Lung (tissue), 12 donors: Measurements from ENCODE around the gene SLC15A1. TPM values are rescaled to one million over a fixed set of nuclear protein-coding genes. Genes with fewer than 3 reads are reported as not detected.
A peak's percentile ranks its signal among the peaks of the same experiment; 100 is the strongest.

ENCODE experiments used
- ATAC-seq: fragments of 200-7000 bp; cut with Tn5 transposase; one replicate; pipeline ENCODE4 v1.9.1; 2020; ENCODE audit warnings: moderate number of reproducible peaks; ENCODE audit not compliant: insufficient read depth, low FRiP score
- DNase-seq, 3 donors: peaks; one replicate each; pipeline ENCODE4 v3.0.0-alpha.2; 2013 to 2017
- H3K27ac ChIP-seq, 2 donors: one replicate each; pipeline ENCODE4 v1.5.1; 2013; ENCODE audit warnings: mild to moderate bottlenecking in 2 of 2, moderate library complexity in 2 of 2, control low read depth in 1 of 2, inconsistent platforms in 1 of 2, low read depth in 1 of 2, low read length in 1 of 2
- H3K27me3 ChIP-seq, 3 donors: one replicate each; pipeline ENCODE4 v1.5.1; 2013; ENCODE audit warnings: low read length in 2 of 3; ENCODE audit not compliant: control insufficient read depth in 3 of 3, insufficient read depth in 3 of 3
- H3K36me3 ChIP-seq, 4 donors: one replicate each; pipeline ENCODE4 v1.5.1; 2013; ENCODE audit warnings: low read length in 4 of 4, mild to moderate bottlenecking in 1 of 4, moderate library complexity in 1 of 4; ENCODE audit not compliant: control insufficient read depth in 4 of 4, insufficient read depth in 4 of 4
- H3K4me1 ChIP-seq, 5 donors: one replicate each; pipeline ENCODE4 v1.5.1; 2013; ENCODE audit warnings: low read length in 5 of 5, mild to moderate bottlenecking in 2 of 5, moderate library complexity in 1 of 5; ENCODE audit not compliant: control insufficient read depth in 5 of 5, insufficient read depth in 5 of 5
- H3K4me3 ChIP-seq: one replicate; pipeline ENCODE4 v1.5.1; 2013; ENCODE audit warnings: mild to moderate bottlenecking, control low read depth, moderate library complexity
- H3K9ac ChIP-seq, 2 donors: one replicate each; pipeline ENCODE4 v1.5.1; 2013; ENCODE audit warnings: low read length in 2 of 2, control low read depth in 1 of 2; ENCODE audit not compliant: insufficient read depth in 1 of 2
- H3K9me3 ChIP-seq, 4 donors: one replicate each; pipeline ENCODE4 v1.5.1; 2013; ENCODE audit warnings: low read length in 3 of 4, mild to moderate bottlenecking in 1 of 4, moderate library complexity in 1 of 4; ENCODE audit not compliant: control insufficient read depth in 4 of 4, insufficient read depth in 3 of 4
- CTCF ChIP-seq: IDR thresholded peaks from 2 replicates; pipeline ENCODE4 v1.5.1; 2012; ENCODE audit warnings: mild to moderate bottlenecking; ENCODE audit errors: control extremely low read depth, extremely low read depth
- WGBS, 2 donors: extraction: QIAGEN DNeasy Blood & Tissue Kit; methylation state at CpG; one replicate each; pipeline ENCODE4 v1.1.7; 2013; 5-methylcytosine and 5-hydroxymethylcytosine counted together
- polyA plus RNA-seq, 2 donors: library from polyadenylated mRNA; stranded (reverse); fragments of 200-250 nt; gene quantifications; one replicate each; pipeline ENCODE4 v1.2.1, GENCODE V29; 2013
- total RNA-seq, 2 donors: library from RNA; depleted of rRNA in 1 of 2; stranded (reverse); fragments of >200 nt in 1 of 2; gene quantifications; one replicate each; pipeline ENCODE4 v1.2.1, GENCODE V29; 2014 to 2021
- donor health status: control.
- donor health status: control.
- donor health status: Bipolar disorder and iron deficiency.
- donor health status: healthy.
- donor health status: DM: yes; HTN: yes; CAD: no.

The SLC15A1 gene
- total and polyA plus RNA-seq, 4 donors, result 0.01 to 1.4 (median 0.31) TPM; not detected in 1

- Histone ChIP-seq H3K9me3 (peaks cover 0 to 3% (median 2%) of the 10 kb centered on the region in 4 donors), H3K4me1 (peaks cover 0 to 9% (median 0%) of the 10 kb centered on the region in 5 donors), H3K4me3 (no peak overlapping the region), H3K27me3 (no peaks in the 10 kb centered on the region), H3K27ac (no peak overlapping the region), H3K36me3 (no peaks in the 10 kb centered on the region), H3K9ac (no peak overlapping the region)
- ATAC-seq, result no peak
- TF ChIP-seq CTCF, result no peak
- no peak for DNase-seq
- 78 to 93% methylated on average over 2 of the region's 2 CpGs for WGBS, 2 donors
These were observed 9.1 kb downstream of the SLC15A1 start for GRCh38 chr13:98743377-98743776.

GRCh38 chr13:98742961-98743360 is 9.5 kb downstream of the SLC15A1 start:
- 89 to 94% methylated on average over 5 of the region's 5 CpGs for WGBS, 2 donors
- no peak for ATAC-seq

GRCh38 chr13:98741741-98742435 is 10.6 kb downstream of the SLC15A1 start:
- WGBS, 2 donors, result 83 to 87% methylated on average over 14 of the region's 14 CpGs
- Histone ChIP-seq H3K9me3 (peaks cover 0 to 4% (median 2%) of the 10 kb centered on the region in 4 donors), H3K4me3 (no peak overlapping the region), H3K36me3 (no peaks in the 10 kb centered on the region), H3K27me3 (no peaks in the 10 kb centered on the region), H3K9ac (no peak overlapping the region), H3K27ac (no peak overlapping the region), H3K4me1 (peaks cover 0 to 9% (median 0%) of the 10 kb centered on the region in 5 donors)
- no peak for TF ChIP-seq CTCF
- DNase-seq (peak in 2 of 3 donors; percentile 67 to 83), ATAC-seq (no peak)

More at GRCh38 chr13:98742961-98743360, 9.5 kb downstream of the SLC15A1 start:
- no peak for TF ChIP-seq CTCF
- H3K9ac ChIP-seq, result no peak overlapping the region
- H3K36me3 ChIP-seq, result no peaks in the 10 kb centered on the region
- H3K27me3 ChIP-seq, result no peaks in the 10 kb centered on the region
- H3K4me3 ChIP-seq, result no peak overlapping the region
- peaks cover 0 to 9% (median 0%) of the 10 kb centered on the region in 5 donors for H3K4me1 ChIP-seq
- H3K27ac ChIP-seq, result no peak overlapping the region
- no peak for DNase-seq
- H3K9me3 ChIP-seq, result peaks cover 0 to 4% (median 2%) of the 10 kb centered on the region in 4 donors

GRCh38 chr13:98740131-98740530 is 12.3 kb downstream of the SLC15A1 start:
- DNase-seq (no peak), ATAC-seq (no peak)
- peaks cover 0 to 9% (median 0%) of the 10 kb centered on the region in 5 donors for H3K4me1 ChIP-seq
- no peak overlapping the region for H3K4me3 ChIP-seq
- peaks cover 0 to 4% (median 2%) of the 10 kb centered on the region in 4 donors for H3K9me3 ChIP-seq
- no peak for TF ChIP-seq CTCF
- 94 to 95% methylated on average over 8 of the region's 8 CpGs for WGBS, 2 donors
- H3K27ac ChIP-seq, result no peak overlapping the region
- no peak overlapping the region for H3K9ac ChIP-seq
- H3K36me3 ChIP-seq, result no peaks in the 10 kb centered on the region
- H3K27me3 ChIP-seq, result no peaks in the 10 kb centered on the region
